ENCODE measurements around the gene NSD2.

DNA sequence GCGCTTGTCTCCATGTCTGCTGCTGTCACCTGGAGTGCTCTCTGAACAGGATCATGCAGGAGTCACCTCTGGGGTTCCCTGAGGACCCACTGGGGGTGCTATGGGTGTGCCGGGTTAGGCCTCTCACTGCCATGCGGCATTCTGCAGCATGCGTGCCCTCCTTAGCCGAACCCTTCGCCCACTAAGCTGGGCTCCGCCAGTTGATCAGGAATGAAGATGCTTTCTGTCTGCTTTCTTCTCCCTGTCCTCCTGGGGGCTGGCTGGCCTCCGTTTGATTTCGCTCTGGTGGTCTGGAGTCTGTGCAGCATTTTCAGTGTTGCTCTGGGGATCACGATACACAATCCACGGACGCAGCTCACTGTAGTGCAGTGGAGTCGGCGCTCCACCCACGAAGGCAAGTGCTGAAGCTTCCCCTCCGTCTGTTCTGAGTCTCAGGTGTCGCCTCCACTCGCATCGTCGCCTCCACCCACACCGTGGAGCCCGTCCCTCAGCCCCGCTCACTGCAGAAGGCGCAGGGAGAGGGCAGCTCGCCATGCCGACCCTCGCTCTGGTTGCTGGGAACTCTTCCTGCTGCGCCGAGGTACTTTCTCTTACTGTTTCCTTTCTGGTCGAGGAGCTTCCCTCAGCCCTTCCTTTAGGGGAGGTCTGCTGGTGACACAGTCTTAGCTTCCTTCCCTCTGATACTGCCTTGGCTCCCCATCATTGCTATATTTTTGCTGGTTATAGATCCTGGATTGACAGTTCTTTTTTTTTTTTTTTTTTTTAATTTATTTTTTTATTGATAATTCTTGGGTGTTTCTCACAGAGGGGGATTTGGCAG lies 44.5 kb upstream of the NSD2 start:
- TF ChIP-seq CTCF (IDR thresholded peaks at IDR 0.05), result no peak
- no peak for TF ChIP-seq POLR2A (IDR thresholded peaks at IDR 0.05)

Measured in Peyer's patch (tissue), 4 donors.